AG20443 (cell line): ENCODE measurements around the gene ANKK1.

ENCODE experiments used
- DNase-seq: peaks from one replicate; pipeline ENCODE4 v3.0.0; 2012; ENCODE audit warnings: low spot score, mixed read lengths

Gene ANKK1, protein sequence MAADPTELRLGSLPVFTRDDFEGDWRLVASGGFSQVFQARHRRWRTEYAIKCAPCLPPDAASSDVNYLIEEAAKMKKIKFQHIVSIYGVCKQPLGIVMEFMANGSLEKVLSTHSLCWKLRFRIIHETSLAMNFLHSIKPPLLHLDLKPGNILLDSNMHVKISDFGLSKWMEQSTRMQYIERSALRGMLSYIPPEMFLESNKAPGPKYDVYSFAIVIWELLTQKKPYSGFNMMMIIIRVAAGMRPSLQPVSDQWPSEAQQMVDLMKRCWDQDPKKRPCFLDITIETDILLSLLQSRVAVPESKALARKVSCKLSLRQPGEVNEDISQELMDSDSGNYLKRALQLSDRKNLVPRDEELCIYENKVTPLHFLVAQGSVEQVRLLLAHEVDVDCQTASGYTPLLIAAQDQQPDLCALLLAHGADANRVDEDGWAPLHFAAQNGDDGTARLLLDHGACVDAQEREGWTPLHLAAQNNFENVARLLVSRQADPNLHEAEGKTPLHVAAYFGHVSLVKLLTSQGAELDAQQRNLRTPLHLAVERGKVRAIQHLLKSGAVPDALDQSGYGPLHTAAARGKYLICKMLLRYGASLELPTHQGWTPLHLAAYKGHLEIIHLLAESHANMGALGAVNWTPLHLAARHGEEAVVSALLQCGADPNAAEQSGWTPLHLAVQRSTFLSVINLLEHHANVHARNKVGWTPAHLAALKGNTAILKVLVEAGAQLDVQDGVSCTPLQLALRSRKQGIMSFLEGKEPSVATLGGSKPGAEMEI

DNA sequence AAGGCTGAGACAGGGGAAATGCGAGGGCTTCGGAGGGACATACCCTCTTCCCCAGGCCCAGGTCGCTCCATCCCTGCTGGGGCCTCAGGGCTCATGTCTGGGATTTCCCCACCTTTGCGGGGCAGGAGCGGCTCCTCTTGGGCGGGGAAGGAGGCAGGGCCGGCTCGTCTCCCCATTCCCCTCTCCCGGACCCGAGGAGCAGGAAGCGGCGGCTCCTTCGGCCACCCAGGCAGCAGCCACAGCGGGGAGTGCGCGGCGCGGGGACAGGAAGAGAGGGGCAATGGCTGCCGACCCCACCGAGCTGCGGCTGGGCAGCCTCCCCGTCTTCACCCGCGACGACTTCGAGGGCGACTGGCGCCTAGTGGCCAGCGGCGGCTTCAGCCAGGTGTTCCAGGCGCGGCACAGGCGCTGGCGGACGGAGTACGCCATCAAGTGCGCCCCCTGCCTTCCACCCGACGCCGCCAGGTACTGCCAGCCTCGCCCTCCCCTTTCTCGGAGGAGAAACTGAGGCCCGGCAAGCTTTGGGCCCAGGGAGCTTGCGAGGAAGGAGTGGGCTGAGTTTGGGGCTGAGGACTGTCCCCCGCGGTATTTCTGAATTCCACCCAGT, at the start of gene ANKK1:
Gene ANKK1, plus strand, starts transcription at position 175 of the 607 bp plus-strand sequence. Its CDS starts 106 bp downstream, at position 281.
- no peak for DNase-seq

DNA sequence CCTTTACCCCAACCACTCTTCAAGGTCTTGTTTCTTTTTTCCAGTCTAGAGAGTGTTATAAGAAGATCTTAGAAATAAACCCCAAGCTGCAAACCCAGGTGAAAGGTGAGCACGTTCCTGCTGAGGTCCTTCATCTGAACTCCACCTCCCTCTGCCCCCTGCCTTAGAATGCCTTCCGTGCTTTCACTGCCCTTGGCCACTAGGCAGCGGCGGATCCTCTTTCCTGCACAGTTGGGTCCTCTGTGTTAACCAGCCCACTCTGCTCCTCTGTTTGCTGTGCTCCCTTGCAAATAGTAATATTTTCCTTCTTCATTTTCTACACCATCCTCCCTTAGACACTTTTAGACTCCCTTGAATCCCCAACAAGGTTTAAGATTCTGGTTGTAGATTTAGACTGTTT, 48.8 kb upstream of the ANKK1 start:
- DNase-seq: no peak

DNA sequence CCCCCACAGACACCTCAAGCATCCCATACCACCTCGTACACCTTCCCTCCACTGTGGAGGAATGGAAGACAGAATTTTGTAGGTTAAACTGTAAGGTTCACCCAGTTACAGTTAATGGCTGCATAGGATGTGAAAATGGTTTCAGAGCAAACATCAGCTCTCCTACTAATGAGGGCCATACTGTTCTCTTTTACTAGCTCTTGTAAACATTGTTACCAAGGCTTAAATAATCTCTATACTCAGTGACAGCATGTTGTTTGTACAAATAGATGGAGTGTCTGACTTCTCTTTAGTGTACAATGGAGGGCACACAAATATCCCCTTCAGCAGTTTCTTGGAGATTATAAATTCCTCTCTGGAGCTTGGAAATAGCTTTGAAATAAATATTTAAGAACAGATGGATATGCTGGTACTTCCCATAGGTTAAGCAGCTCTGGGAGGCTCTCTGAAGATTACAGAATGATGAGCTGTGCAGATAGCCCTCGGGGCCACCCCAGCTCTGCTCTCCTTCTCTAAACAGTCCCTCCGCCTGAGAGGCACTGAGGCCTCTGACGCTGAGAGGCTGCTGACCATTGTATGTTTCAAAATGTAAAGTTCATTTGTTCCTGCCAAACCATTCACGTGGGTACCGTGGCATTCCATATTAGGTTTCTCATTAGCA, 47.5 kb upstream of the ANKK1 start:
- no peak for DNase-seq

DNA sequence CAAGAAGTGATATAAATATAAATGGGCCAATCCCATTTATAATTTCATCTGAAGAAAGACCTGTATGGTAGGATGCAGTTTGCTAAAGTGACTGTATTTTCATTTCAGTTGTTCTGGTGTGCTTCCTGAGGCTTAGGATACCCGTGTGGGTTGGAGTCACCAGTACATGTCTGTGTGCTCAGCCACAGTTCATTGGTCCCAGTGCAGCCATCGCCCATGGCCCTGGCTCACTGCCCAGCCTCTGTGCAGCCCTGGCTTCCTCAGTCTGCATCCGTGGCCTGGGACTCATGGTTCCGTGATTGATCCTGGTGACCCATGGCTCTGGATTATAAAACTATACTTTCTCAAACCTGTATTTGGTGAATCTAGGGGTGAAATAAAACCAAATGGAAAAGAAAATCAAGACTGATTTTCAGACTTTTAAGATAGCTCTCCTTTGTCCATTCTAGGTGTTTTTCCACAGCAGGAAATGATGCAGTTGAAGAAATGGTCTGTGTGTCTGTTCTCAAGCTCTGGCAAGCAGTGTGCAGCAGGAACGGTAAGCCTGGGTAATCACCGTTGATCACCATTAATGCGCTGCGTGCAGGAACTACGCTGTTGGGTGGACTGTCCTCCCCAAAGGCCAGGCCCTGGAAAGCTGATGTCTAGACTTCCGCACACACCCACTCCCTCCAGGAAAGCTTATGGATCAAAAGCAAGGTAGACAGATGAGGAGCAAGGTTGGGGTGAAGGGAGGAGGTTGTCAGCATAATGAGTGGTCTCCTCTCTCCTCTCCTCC, 46.0 kb upstream of the ANKK1 start:
- DNase-seq: no peak

DNA sequence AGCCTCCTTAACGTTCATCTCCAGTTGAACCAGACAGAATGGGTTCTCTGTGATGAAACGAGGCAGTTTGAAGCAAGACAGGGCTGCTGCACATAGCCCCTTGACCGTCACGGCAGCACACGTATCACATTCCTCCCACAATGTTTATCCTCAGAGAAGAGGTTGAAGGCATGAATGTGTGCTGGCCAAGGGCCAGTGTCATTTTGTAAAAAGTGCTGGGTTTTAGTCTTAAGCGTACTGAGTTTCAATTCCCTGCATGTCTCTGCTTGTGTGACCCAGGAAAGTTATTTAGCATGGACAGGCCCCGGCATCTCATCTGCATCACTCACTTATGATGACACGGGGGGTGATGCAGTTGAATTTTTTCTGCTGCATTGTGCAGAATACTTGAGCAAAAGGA, 41.6 kb upstream of the ANKK1 start:
- no peak for DNase-seq

DNA sequence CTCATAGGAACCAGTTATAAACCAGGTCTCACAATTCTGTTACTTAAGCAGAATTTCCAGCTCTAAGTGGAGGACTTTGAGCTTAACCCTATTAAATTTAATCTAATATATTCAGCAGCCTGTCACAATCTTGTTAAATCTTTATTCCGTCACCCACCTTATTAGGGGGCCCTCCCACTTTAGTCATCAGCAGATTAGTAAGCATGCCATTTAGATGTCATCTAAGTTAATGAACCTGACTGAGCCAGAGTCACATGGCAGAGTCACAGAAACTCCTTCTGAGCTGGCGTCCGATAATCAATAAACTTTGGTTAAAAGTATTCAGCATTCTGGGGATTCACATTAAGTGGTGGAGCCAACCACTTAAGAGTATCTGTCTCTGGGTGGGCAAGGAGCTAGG, 38.1 kb upstream of the ANKK1 start:
- DNase-seq: no peak

DNA sequence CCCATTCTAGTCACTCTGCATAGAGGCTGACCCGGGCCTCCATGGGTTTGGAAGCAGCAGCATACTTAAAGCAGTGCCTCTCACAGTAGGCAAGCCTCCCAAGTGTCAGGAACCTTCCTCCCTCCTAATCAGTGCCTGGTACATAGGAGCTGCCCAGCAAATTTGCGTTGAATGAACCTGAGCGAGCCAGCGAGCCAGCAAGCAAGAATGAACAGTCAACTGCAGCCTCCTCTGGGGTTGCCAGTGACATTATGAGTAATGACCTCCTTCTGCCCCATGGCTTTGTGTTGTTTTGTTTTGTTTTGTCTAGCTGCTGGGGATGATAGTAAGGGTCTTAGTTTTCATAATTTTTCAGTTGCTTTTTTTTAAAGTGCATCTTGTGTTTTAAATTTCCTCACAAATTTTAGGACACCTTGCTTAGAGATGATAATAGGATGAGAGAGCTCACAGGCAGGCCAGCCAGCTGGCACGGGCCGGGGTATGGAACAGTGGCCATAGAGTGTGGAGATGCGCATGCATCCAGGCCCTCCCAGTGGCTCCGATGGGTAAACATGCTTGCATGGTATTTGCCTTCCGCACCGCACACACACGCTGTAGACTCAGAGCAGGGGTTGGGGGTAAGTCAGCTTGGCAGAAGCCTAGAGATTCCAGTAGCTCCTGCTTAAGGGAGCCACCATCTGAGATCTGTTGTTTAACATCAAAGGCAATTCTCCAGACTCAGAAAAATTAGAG, 37.1 kb upstream of the ANKK1 start:
- no peak for DNase-seq

DNA sequence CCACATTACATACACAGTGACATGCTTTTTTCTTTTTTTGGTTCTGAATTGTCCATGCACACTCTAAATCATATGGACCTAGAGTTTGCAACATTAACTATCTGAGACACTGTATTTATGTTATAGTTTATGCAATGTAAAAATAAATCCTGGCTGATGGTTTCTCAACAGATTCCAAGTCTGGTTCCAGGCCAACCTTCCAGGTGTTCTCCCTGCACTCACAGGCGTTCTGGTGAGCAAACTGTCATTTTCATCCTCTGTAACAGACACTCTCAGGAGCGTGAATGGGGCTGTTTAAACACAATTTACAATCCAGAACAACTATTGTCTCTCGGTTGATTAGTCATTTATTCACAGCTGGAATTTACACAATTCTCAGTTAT, 36.5 kb upstream of the ANKK1 start:
- DNase-seq: no peak

DNA sequence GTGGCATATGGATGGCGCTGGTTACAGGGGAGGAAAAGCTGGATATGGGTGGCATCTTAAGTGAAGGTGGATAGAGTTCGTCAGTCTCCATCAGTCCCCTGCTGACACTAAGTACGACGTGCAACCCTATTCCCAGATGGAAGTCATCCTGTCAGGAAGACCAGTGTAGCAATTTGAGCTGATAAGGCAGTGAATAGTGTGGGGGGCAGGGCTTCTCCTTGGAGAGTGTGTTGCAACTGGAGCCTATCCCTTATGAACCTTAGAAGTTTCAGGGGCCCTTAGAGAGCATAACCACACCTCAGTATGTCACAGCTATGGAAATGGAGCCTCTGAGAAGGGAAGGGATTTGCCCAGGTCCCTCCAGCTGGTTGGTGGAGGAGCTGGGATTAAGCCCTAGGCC, 36.1 kb upstream of the ANKK1 start:
- DNase-seq: no peak

DNA sequence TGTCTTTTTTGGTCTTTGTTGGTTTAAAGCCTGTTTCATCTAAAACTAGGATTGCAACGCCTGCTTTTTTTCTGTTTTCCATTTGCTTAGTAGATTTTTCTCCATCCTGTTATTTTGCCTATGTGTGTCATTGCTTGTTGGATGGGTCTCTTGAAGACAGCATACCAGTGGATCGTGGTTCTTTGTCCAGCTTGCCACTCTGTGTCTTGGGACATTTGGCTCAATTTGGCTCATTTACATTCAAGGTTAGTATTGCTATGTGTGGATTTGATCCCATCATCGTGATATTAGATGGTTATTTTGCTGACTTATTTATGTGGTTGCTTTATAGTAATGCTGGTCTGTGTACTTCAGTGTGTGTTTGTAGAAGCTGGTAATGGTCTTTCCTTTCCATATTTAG, 31.4 kb upstream of the ANKK1 start:
- no peak for DNase-seq

DNA sequence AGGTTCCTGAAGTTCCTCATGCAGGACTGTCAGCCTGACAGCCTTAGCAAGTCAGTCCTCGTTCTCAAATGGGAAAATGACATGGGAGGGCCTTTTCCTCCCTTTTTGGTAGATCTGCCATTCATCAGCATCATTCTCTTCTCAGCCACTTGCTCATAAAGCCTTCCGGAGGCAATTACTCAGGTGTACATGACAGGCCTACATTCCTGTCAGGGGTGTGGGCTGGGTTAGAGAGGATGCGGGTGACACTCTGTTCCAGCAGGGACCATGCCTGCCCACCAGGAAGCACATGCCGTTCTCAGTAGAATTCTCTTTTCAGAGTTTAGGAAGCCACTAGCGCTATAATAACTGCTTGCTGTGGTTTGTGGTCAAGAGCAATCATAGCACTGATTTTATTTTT, 24.2 kb upstream of the ANKK1 start:
- DNase-seq: no peak

DNA sequence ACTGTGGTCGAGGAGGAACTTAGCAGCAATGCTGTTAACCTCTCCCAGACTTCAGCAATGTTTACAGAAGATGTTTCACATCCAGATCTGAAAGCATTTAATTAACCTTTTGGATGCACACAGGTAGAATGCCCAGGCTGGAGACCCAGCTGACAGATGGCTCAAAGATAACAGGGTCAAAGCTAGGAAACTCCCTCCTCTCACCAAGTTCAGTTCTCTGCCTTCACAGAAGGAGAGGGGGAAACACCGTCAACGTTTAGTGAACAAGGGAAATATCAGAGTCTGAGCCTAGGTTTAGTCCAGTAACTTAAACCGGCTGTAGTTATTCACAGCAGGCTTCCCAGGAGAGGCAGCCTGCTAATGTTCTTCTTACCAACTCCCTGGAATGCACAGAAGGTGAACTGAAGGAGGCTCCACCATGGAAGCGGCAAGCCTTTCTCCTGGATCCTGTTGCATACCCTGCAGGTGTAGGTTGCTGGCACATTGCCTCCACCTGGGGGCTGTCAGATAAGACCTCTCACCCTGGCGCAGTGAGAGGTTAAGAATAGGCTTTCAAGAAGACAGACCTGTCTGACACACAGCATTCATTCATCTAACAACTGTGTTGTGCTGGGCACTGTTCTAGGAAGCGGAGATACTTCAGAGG, 23.5 kb upstream of the ANKK1 start:
- DNase-seq: no peak

DNA sequence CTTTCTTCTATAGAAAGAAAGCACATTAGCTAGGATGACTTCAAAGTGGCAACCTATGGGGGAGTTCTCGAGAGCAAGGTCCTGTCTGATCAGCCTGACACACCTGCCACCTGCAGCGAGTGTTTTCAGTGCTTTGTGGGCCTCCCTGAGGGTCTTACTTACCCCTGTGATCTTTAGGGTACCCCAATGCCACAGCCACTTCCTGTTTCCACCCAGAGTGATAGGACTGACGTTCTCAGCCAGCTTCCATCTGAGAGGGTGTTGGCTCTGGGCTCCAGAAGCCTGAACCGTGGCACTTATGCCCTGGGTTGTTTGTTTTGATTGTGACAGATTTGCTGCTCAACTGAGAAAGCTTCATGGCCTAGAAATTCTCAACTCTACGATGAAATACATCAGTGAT, 21.7 kb upstream of the ANKK1 start:
- no peak for DNase-seq

DNA sequence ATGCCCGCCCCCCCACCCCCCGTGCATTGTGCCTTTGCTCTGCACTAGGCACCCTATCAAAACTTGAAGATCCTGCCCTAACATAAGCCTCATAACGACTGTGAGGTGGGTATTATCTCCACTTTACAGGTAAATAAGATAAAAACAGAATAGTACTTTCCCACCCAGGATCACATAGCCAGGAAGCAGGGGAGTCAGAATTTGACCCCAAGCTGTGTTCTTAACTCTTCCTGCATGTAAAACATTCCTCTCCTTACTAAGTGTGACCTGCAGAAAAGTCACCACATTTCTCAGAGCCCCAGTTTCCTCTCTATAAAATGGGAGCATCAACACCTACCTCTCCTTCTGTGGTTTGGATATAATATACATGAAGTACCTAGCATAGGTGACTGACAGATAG, 18.2 kb upstream of the ANKK1 start:
- no peak for DNase-seq

DNA sequence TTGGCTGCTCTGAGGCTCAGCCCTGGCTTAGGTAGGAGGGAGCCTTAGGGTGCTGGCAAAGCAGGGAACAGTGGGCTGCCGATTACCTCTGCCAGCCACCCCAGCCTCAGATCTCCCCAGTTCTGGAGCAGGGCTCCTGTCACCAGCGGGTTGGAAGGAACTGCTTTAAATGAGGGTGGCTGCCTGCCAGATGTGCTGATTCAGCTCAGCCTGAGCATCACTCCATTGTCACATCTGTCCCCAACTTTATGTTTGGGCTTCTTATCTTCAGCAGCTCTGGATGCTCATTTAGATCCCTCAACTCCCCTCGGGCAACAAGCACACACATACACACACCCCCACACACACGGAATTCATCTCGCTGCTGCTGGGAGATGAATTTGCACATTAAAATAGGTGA, 16.9 kb upstream of the ANKK1 start:
- DNase-seq: no peak

DNA sequence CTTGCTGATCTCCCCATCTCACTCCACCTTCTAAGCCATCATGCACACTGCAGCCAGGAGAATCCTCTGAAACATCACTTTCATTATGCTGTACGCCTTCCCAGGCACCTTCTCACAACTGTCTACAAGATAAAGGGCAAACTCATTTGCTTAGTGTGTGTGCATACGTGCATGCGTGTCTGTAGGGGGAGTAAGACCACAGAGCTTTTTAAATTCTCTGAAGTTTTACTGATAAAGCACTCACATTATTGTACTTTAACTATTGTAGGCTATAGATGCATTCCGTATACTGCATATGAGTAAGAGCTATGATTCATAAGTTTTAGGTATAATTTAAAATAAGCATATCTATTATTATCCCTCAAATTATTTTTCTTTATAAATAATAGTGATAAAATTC, 15.3 kb upstream of the ANKK1 start:
- no peak for DNase-seq

DNA sequence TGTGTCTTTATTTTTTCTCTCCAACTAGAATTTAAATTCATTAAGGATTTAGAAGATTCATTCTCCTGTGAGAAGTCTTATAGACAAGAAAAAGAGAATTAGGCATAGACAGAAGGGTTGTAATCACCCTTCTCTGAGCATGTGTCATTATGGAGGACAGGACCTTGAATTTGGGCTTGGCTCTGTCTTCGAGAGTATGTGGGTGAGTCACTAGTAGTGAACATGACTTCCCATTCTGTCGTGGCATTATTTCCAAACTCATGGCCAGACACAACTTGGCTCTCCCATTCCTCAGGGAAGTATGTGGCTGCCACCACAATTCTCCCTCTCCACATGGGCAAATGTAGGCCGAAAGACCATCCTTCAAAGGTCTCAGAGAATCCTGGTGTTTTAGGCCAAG, 14.3 kb upstream of the ANKK1 start:
- DNase-seq: peak; percentile 81

DNA sequence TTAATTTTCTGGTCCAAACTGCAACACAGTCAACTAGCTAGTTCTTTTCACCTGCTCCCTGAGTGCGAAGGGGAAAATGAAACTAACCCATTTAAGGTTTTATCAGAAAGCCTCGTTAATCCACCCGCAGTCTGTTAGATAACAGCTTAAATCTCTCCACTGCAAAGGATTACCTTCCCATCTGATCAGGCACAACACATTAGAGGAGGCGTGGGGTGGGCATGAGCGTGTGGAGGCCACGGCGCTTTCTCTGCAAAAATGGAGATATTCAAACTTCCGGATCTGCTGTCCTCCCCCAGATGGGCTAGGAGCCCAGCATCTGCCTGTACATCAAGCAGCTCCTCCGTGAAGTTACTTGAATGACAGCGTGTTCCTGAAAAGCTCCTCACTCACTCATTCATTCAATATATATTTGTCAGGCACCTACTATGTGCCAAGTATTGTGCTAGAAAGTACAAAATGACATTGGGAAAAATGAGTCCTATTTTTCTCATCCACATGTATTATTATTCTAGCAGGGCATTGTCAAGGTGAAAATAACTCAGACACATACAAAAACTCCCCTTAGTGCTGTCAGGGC, 13.5 kb upstream of the ANKK1 start:
- DNase-seq: no peak

DNA sequence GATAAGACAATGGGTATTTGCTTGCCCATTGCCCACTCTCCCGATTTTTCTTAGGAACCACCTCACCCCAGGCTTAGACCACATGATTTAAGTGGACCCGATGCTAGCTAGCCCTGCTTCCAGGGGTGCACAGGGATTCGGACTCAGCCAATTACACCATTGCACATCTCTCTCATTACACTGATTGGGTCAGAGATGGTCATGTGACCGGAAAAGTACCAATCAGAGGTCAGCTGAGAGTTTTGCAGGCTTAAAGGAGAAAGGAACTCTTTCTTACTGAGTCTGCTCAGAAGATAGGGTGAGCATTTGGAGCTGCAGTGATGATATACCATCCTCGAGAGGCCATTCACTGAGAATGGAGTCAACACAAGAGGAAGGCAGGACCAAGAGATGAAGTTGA, 12.2 kb upstream of the ANKK1 start:
- DNase-seq: no peak

DNA sequence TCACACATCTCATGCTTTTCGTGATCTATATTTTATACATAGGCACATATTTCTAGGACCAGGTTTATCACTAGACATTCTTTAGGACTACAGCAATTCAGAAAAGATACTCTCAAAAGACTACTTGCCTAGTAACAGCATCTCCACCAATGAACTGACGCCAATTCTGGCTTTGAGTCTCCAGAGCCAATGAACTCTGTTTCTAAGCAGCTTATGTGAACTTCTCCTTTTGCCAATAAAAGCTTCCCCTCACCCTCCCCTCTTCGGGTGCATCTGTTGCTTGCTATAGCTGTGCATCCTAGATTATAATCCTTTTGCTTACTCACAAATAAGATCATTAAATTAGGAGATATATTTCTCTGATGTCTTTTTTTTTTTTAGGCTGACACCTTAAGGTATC, 11.4 kb upstream of the ANKK1 start:
- DNase-seq: no peak
